ENCODE data around the gene HOXD4.

The HOXD4 gene

GRCh38 chr2:176114120-176114929, 37.0 kb upstream of the HOXD4 start:
- no peak for DNase-seq

GRCh38 chr2:176114930-176115625, 36.3 kb upstream of the HOXD4 start:
- no peak for DNase-seq

- no peak for DNase-seq
Observed at GRCh38 chr2:176115883-176116813, 35.2 kb upstream of the HOXD4 start, which contains the start of gene HOXD10. Gene HOXD10, plus strand, starts transcription at chr2:176116778. Its CDS starts 56 bp downstream, at chr2:176116834.

- no peak for DNase-seq
Observed at GRCh38 chr2:176117162-176117822, 34.1 kb upstream of the HOXD4 start.

GRCh38 chr2:176117823-176118371, 33.5 kb upstream of the HOXD4 start:
- DNase-seq: no peak

- peak; percentile 5 for DNase-seq
Observed at GRCh38 chr2:176118601-176119339, 32.6 kb upstream of the HOXD4 start.

GRCh38 chr2:176120364-176121189, 30.8 kb upstream of the HOXD4 start:
- no peak for DNase-seq

GRCh38 chr2:176121190-176122051, 29.9 kb upstream of the HOXD4 start:
- DNase-seq: no peak

GRCh38 chr2:176122052-176122682, 29.2 kb upstream of the HOXD4 start:
- no peak for DNase-seq

- no peak for DNase-seq
Observed at GRCh38 chr2:176122683-176123410, 28.5 kb upstream of the HOXD4 start, which contains the start of gene HOXD9. Gene HOXD9, plus strand, starts transcription at chr2:176122719. Its CDS starts 50 bp downstream, at chr2:176122769.

GRCh38 chr2:176123411-176124109, 27.8 kb upstream of the HOXD4 start:
- no peak for DNase-seq

GRCh38 chr2:176124110-176124946, 27.0 kb upstream of the HOXD4 start:
- DNase-seq: no peak

GRCh38 chr2:176124947-176125771, 26.2 kb upstream of the HOXD4 start:
- no peak for DNase-seq

- no peak for DNase-seq
Observed at GRCh38 chr2:176125772-176126054, 25.6 kb upstream of the HOXD4 start.

- peak; percentile 60 for DNase-seq
Observed at GRCh38 chr2:176126929-176127773, 24.2 kb upstream of the HOXD4 start.
